GM10847 (cell line): ENCODE data around the gene GDAP1L1.

Experiments
- POLR2A ChIP-seq: IDR thresholded peaks from 2 replicates; pipeline ENCODE4 v1.6.1; 2011; ENCODE audit not compliant: insufficient read length; ENCODE audit errors: extremely low read depth

GDAP1L1 gene

GRCh38 chr20:44279228-44279627 is 32.1 kb downstream of the GDAP1L1 start:
- no peak for TF ChIP-seq POLR2A

GRCh38 chr20:44280387-44280786 is 33.3 kb downstream of the GDAP1L1 start:
- TF ChIP-seq POLR2A, result no peak

- no peak for TF ChIP-seq POLR2A
Observed at GRCh38 chr20:44282192-44282591, 35.1 kb downstream of the GDAP1L1 start.

- TF ChIP-seq POLR2A, result no peak
Observed at GRCh38 chr20:44284032-44284431, 36.9 kb downstream of the GDAP1L1 start.

GRCh38 chr20:44287272-44288097 is 40.4 kb downstream of the GDAP1L1 start:
- TF ChIP-seq POLR2A, result no peak

GRCh38 chr20:44288252-44288651 is 41.1 kb downstream of the GDAP1L1 start:
- TF ChIP-seq POLR2A, result no peak

GRCh38 chr20:44291754-44292153 is 44.6 kb downstream of the GDAP1L1 start:
- TF ChIP-seq POLR2A, result no peak

- TF ChIP-seq POLR2A, result no peak
Observed at GRCh38 chr20:44296011-44296410, 48.9 kb downstream of the GDAP1L1 start.

- TF ChIP-seq POLR2A, result no peak
Observed at GRCh38 chr20:44297721-44298120, 50.6 kb downstream of the GDAP1L1 start.

- TF ChIP-seq POLR2A, result no peak
Observed at GRCh38 chr20:44301285-44301684, 54.2 kb downstream of the GDAP1L1 start.

GRCh38 chr20:44302026-44302669 is 55.0 kb downstream of the GDAP1L1 start:
- TF ChIP-seq POLR2A, result no peak

- no peak for TF ChIP-seq POLR2A
Observed at GRCh38 chr20:44302736-44303135, 55.6 kb downstream of the GDAP1L1 start.

- no peak for TF ChIP-seq POLR2A
Observed at GRCh38 chr20:44304383-44304782, 57.3 kb downstream of the GDAP1L1 start.

GRCh38 chr20:44306927-44307326 is 59.8 kb downstream of the GDAP1L1 start:
- TF ChIP-seq POLR2A, result no peak

- TF ChIP-seq POLR2A, result no peak
Observed at GRCh38 chr20:44309763-44310663, 62.9 kb downstream of the GDAP1L1 start.

GRCh38 chr20:44310664-44311639 is 63.8 kb downstream of the GDAP1L1 start, which contains the start of gene FITM2:
Gene FITM2, minus strand, starts transcription at chr20:44311202. Its CDS starts 54 bp downstream, at chr20:44311148.
- peak; percentile 49 for TF ChIP-seq POLR2A
